ENCODE measurements around the gene STXBP3.
A peak's percentile ranks its signal among the peaks of the same experiment; 100 is the strongest.
"Not testable (repeated sequence)": the region's sequence is repeated elsewhere in the genome, so short reads cannot be mapped to it uniquely, and the experiment has no call there.

Gene STXBP3

GRCh38 chr1:108746382-108747170 is at the start of gene STXBP3:
Gene STXBP3 (plus strand): TSS chr1:108746674. CDS start chr1:108746738, 64 bp downstream.
- peak; percentile 79 for DNase-seq (ENCODE audit: low spot score)

- DNase-seq (ENCODE audit: low spot score) = no peak
Observed at GRCh38 chr1:108699375-108700332, 46.8 kb upstream of the STXBP3 start.

- no peak for DNase-seq (ENCODE audit: low spot score)
Observed at GRCh38 chr1:108701176-108701849, 45.2 kb upstream of the STXBP3 start.

GRCh38 chr1:108702109-108702508 is 44.4 kb upstream of the STXBP3 start:
- not testable (repeated sequence) for DNase-seq (ENCODE audit: low spot score)

GRCh38 chr1:108703939-108704338 is 42.5 kb upstream of the STXBP3 start:
- DNase-seq (ENCODE audit: low spot score) = no peak

- no peak for DNase-seq (ENCODE audit: low spot score)
Observed at GRCh38 chr1:108704496-108704895, 42.0 kb upstream of the STXBP3 start.

GRCh38 chr1:108706643-108707042 is 39.8 kb upstream of the STXBP3 start:
- DNase-seq (ENCODE audit: low spot score) = no peak

GRCh38 chr1:108708691-108709660 is 37.5 kb upstream of the STXBP3 start:
- DNase-seq (ENCODE audit: low spot score) = peak; percentile 7

GRCh38 chr1:108712606-108713150 is 33.8 kb upstream of the STXBP3 start, which contains the start of gene FNDC7:
Gene FNDC7 (plus strand): TSS chr1:108712908. CDS start chr1:108712934, 26 bp downstream.
- peak; percentile 8 for DNase-seq (ENCODE audit: low spot score)

GRCh38 chr1:108715932-108716331 is 30.5 kb upstream of the STXBP3 start:
- DNase-seq (ENCODE audit: low spot score) = no peak

- no peak for DNase-seq (ENCODE audit: low spot score)
Observed at GRCh38 chr1:108716437-108717230, 29.8 kb upstream of the STXBP3 start.

- no peak for DNase-seq (ENCODE audit: low spot score)
Observed at GRCh38 chr1:108717774-108718316, 28.6 kb upstream of the STXBP3 start.

- DNase-seq (ENCODE audit: low spot score) = no peak
Observed at GRCh38 chr1:108718927-108719655, 27.4 kb upstream of the STXBP3 start.

GRCh38 chr1:108719656-108720435 is 26.6 kb upstream of the STXBP3 start:
- DNase-seq (ENCODE audit: low spot score) = no peak

GRCh38 chr1:108722292-108722691 is 24.2 kb upstream of the STXBP3 start:
- DNase-seq (ENCODE audit: low spot score) = no peak

GRCh38 chr1:108725906-108726305 is 20.6 kb upstream of the STXBP3 start:
- no peak for DNase-seq (ENCODE audit: low spot score)

- no peak for DNase-seq (ENCODE audit: low spot score)
Observed at GRCh38 chr1:108728327-108728923, 18.0 kb upstream of the STXBP3 start.

GRCh38 chr1:108729481-108729880 is 17.0 kb upstream of the STXBP3 start:
- no peak for DNase-seq (ENCODE audit: low spot score)

All from HuH-7 (cell line).